Measurements from ENCODE around the gene CEBPZ. TPM values are rescaled to one million over a fixed set of nuclear protein-coding genes. Genes with fewer than 3 reads are reported as not detected.
"Not testable (repeated sequence)": the region's sequence is repeated elsewhere in the genome, so short reads cannot be mapped to it uniquely, and the experiment has no call there.

The CEBPZ gene
- 10 to 100 TPM; 41.0 to 54.9 TPM for total RNA-seq
- long read RNA-seq, donor 1, transcript CEBPZ-201 (16 exons, 3,463 nt): major isoform, 20 of 50 reads
- long read RNA-seq, donor 1, partial matches to known transcripts: 10 of 50 reads
- long read RNA-seq, donor 1, other reads (novel, unspliced or antisense): 20 of 50 reads
- long read RNA-seq, donor 2, transcript CEBPZ-201 (16 exons, 3,463 nt): major isoform, 11 of 51 reads
- long read RNA-seq, donor 2, partial matches to known transcripts: 37 of 51 reads
- long read RNA-seq, donor 2, other reads (novel, unspliced or antisense): 3 of 51 reads

- peak; percentile 98 for DNase-seq (ENCODE audit: low spot score)
- intact Hi-C loops (cut with DNase I): no loop called here
Observed at GRCh38 chr2:37231241-37232130, at the start of gene CEBPZ, which contains the start of gene NDUFAF7. Gene CEBPZ, minus strand, starts transcription at chr2:37231596. Its CDS starts 29 bp downstream, at chr2:37231567. Gene NDUFAF7, plus strand, starts transcription at chr2:37231658. Its CDS starts 48 bp downstream, at chr2:37231706.

DNA sequence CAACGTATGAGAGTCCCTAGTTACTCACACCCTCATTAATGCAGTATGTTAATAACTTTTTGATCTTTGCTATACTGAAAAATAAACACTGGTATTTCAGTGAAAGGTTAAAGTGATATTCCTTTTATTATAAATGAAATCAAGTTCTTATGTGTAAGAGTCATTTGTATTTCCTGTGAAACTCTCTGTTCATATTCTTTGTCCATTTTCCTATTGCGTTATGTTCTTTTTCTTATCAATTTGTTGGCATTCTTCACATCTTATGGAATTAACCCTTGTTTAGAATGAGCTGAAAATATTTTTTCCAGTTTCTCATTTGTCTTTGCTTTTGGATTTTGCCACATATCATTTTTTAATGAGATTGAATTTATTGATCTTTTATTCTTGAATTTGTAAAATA is 44.9 kb upstream of the CEBPZ start:
- DNase-seq (ENCODE audit: low spot score): no peak
- intact Hi-C loops (cut with DNase I): no loop called here

GRCh38 chr2:37274359-37274965 is 43.1 kb upstream of the CEBPZ start:
- no peak for DNase-seq (ENCODE audit: low spot score)

DNA sequence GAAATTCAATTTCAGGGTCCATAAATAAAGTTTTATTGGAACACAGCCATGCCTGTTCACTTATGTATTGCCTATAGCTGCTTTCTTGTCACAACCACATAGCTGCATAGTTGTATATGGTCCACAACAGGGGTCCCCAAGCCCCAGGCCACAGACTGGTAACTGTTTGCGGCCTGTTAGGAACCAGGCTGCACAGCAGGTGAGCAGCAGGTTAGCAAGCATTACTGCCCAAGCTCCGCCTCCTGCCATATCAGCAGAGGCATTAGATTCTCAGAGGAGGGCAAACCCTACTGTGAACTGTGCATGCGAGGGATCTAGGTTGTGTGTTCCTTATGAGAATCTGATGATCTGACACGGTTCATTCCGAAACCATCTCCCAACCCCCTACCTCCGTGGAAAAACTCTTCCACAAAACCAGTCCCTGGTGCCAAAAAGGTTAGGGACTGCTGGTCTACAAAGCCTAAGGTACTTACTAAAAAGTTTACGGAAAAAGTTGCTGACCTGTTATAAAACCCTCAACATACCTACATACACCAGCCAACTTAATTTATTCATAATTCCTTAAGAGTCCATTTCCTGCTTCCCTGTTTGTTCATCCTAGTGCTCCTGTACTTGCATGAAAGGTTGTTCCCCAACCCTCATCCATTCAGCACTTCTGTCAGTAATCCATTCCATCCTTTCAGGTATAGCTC is 40.1 kb upstream of the CEBPZ start:
- DNase-seq (ENCODE audit: low spot score): no peak
- intact Hi-C loops (cut with DNase I): no loop called here

More at GRCh38 chr2:37274359-37274965, 43.1 kb upstream of the CEBPZ start:
- intact Hi-C loops (cut with DNase I): no loop called here

DNA sequence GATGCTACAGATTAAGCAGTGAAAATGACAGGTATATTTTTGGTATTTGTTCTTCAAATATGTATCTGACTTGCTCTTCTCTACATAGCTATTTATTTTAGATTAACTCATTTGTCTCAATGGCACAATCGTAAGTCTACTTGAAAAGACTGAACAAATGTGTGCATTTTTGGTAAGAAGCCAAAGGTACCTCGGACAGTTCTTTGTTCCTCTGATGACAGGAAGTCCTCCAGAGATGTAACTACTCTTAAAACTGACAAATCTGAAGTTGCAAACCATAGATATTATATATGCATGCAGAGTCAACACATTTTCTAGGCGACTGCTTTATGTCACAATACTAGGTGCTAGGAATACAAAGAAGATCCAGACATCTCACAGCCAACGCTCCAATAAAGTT is 36.7 kb upstream of the CEBPZ start:
- intact Hi-C loops (cut with DNase I): no loop called here
- DNase-seq (ENCODE audit: low spot score): no peak

- no peak for DNase-seq (ENCODE audit: low spot score)
- intact Hi-C loops (cut with DNase I): no loop called here
Observed at GRCh38 chr2:37267685-37268084, 36.3 kb upstream of the CEBPZ start.

GRCh38 chr2:37263839-37264238 is 32.4 kb upstream of the CEBPZ start:
- intact Hi-C loops (cut with DNase I): no loop called here
- DNase-seq (ENCODE audit: low spot score): no peak

GRCh38 chr2:37262522-37262921 is 31.1 kb upstream of the CEBPZ start:
- intact Hi-C loops (cut with DNase I): no loop called here
- no peak for DNase-seq (ENCODE audit: low spot score)

GRCh38 chr2:37250869-37251740 is 19.7 kb upstream of the CEBPZ start:
- DNase-seq (ENCODE audit: low spot score): no peak
- intact Hi-C loops (cut with DNase I): no loop called here

- intact Hi-C loops (cut with DNase I): no loop called here
- DNase-seq (ENCODE audit: low spot score): no peak
Observed at GRCh38 chr2:37246205-37246604, 14.8 kb upstream of the CEBPZ start.

DNA sequence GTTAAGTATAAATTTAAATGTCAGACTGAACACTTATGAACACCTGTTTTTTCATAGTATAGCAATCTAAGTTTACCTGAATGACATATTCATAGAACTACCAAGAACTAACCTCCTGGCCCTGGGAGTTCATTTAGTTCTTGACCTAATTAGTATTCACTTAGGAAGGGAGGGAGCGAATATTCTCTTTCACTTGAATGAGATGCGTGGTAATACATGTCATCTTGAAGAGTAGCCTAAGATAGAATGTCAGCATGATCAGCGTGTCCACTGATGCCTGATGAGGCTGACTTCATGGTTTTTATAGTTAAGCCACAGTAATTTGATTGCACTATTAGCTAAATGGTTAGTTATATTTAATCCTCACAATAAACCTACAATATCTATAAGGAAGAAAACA is 13.4 kb upstream of the CEBPZ start:
- DNase-seq (ENCODE audit: low spot score): no peak
- intact Hi-C loops (cut with DNase I): no loop called here

- no peak for DNase-seq (ENCODE audit: low spot score)
- intact Hi-C loops (cut with DNase I): no loop called here
Observed at GRCh38 chr2:37244017-37244416, 12.6 kb upstream of the CEBPZ start.

DNA sequence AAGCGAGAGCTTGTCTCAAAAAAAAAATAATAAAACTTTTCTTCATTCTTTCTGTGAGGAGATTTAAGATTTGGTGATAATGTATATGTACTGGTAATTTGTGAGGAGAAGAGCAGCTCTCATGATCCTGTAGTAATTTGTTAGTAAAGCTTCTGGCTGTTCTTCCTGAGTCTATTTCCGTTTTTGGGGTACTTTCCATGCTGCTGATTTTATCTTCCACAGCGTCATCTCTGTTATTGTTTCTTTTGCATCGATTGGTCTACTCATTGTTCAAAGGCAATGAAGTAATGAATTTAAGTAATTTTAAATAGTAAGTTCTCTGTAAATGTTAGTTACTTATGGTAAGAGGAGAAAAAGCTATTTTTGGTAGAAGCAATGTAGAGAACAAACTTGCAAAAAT is 12.0 kb upstream of the CEBPZ start:
- no peak for DNase-seq (ENCODE audit: low spot score)
- intact Hi-C loops (cut with DNase I): no loop called here

DNA sequence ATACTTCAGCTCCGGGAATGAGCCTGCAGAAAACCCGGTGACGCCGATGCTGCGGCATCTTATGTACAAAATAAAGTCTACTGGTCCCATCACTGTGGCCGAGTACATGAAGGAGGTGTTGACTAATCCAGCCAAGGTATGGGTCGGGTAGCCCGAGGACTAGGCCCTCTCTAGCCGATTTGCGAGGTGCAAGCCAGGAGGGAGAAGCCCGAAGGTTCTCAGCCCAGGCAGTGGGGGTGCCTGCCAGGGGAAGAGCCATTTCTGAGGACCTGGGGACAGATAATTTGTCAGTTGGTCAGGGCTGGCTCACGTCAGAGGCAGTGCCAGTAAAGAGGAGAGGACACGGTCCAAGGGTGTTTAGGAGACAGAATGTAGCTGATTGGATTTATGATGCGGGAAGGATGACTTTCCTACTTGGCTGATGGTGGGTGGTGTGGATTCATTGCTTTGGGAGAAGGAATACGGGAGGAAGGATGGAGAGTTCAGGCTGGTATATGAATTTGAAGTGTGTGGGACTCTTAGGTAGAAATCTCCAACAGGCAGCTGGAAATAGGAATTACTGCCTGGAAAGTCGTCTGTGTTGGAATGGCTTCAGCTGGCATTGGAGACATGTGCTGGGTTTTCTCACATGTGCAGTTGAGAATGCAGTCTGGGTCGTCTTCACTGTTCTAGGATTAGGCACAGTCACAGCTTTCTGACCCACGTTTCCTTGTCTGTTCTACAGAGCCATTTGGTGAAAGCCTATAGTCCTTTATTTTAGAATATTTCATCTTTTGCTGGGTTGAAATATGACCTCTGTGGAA is 936 bp upstream of the CEBPZ start:
- DNase-seq (ENCODE audit: low spot score): no peak
- intact Hi-C loops (cut with DNase I): no loop called here

- intact Hi-C loops (cut with DNase I): no loop called here
- DNase-seq (ENCODE audit: low spot score): no peak
Observed at GRCh38 chr2:37230581-37230980, 815 bp downstream of the CEBPZ start.

GRCh38 chr2:37228788-37229187 is 2.6 kb downstream of the CEBPZ start:
- intact Hi-C loops (cut with DNase I): no loop called here
- no peak for DNase-seq (ENCODE audit: low spot score)

- intact Hi-C loops (cut with DNase I): no loop called here
- DNase-seq (ENCODE audit: low spot score): no peak
Observed at GRCh38 chr2:37226863-37227262, 4.5 kb downstream of the CEBPZ start.

DNA sequence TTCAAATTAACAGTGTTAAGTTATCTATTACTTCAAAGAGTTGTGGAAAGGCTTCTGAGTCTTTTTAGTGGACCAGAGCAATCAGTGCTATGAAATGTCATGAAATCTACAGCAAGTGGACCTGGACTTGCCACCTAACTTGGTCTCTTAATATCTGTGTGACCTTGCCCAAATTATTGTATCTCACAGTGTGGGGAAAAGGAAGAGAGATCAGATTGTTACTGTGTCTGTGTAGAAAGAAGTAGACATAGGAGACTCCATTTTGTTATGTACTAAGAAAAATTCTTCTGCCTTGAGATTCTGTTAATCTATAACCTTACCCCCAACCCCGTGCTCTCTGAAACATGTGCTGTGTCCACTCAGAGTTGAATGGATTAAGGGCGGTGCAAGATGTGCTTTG is 6.3 kb downstream of the CEBPZ start:
- DNase-seq (ENCODE audit: low spot score); intact Hi-C loops (cut with DNase I): not testable (repeated sequence)
